GM13977 (cell line): ENCODE data around the gene MALT1.
"Not testable (repeated sequence)": the region's sequence is repeated elsewhere in the genome, so short reads cannot be mapped to it uniquely, and the experiment has no call there.

Experiments used
- DNase-seq: peaks from one replicate; pipeline ENCODE4 v3.0.0; 2012; ENCODE audit warnings: low spot score
- in situ Hi-C: fragments of 300-500 bp; cut with MboI; formaldehyde crosslinking; loops from one replicate; pipeline ENCODE4 v1.12.0; 2022; ENCODE audit warnings: low sequenced_read_pairs, low pct_unique_long_range_greater_than_20kb, mixed read lengths, inconsistent platforms; ENCODE audit not compliant: unreplicated experiment
- TF ChIP-seq, protein P1 (sequence below): IDR thresholded peaks from 2 replicates; pipeline ENCODE4 v1.5.1; 2012; ENCODE audit warnings: mild to moderate bottlenecking, control low read depth; ENCODE audit not compliant: insufficient read depth; ENCODE audit errors: extremely low read depth, missing control alignments

MALT1 gene

GRCh38 chr18:58776084-58776483, 104.8 kb downstream of the MALT1 start:
- TF ChIP-seq, protein P1, sequence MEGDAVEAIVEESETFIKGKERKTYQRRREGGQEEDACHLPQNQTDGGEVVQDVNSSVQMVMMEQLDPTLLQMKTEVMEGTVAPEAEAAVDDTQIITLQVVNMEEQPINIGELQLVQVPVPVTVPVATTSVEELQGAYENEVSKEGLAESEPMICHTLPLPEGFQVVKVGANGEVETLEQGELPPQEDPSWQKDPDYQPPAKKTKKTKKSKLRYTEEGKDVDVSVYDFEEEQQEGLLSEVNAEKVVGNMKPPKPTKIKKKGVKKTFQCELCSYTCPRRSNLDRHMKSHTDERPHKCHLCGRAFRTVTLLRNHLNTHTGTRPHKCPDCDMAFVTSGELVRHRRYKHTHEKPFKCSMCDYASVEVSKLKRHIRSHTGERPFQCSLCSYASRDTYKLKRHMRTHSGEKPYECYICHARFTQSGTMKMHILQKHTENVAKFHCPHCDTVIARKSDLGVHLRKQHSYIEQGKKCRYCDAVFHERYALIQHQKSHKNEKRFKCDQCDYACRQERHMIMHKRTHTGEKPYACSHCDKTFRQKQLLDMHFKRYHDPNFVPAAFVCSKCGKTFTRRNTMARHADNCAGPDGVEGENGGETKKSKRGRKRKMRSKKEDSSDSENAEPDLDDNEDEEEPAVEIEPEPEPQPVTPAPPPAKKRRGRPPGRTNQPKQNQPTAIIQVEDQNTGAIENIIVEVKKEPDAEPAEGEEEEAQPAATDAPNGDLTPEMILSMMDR, result no peak
- DNase-seq, result no peak
- in situ Hi-C loops, result loop anchor here (5.0 kb wide), 1 partner anchor 286 kb away; no protein-coding TSS in a partner anchor

DNA sequence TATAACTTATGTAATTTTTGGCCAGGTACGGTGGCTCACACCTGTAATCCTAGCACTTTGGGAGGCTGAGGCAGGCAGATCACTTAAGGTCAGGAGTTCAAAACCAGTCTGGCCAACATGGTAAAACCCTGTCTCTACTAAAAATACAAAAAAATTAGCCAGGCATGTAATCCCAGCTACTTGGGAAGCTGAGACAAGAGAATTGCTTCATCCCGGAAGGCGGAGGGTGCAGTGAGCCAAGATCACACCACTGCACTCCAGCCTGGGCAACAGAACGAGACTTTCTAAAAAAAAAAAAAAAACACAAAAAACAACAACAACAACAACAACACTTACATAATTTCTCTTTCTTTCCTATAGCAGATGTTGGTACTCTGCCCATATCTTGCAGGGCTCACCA, 105.3 kb downstream of the MALT1 start:
- in situ Hi-C loops, result loop anchor here (5.0 kb wide), 1 partner anchor 286 kb away; no protein-coding TSS in a partner anchor
- not testable (repeated sequence) for DNase-seq

DNA sequence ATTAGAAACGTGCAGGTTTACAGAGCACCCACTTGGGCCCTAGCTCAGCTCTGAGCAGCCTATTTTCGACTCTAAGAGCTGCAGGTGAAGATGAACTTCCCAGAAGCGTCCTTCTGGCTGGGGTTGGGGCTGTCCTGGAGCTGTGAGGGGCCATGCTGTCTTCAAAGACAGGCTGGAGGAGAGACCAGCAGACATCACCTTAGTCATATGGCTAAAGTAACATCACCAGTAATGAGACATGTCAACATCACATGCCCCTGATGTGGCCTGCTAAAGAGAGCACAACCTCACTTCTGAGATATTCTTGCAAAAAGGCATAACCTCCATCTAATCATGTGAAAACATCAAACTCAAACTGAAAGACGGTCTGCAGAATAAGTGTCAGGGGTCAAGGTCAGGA, 106.2 kb downstream of the MALT1 start:
- DNase-seq, result no peak
- TF ChIP-seq, protein P1, result no peak
- in situ Hi-C loops, result loop anchor here (5.0 kb wide), 1 partner anchor 285 kb away; no protein-coding TSS in a partner anchor

- DNase-seq, result no peak
- in situ Hi-C loops, result loop anchor here (5.0 kb wide), 1 partner anchor 283 kb away; no protein-coding TSS in a partner anchor
- TF ChIP-seq, protein P1, result no peak
Observed at GRCh38 chr18:58779529-58779928, 108.3 kb downstream of the MALT1 start.

- TF ChIP-seq, protein P1, result no peak
- in situ Hi-C loops, result no loop called here
Observed at GRCh38 chr18:58780045-58780444, 108.8 kb downstream of the MALT1 start.

DNA sequence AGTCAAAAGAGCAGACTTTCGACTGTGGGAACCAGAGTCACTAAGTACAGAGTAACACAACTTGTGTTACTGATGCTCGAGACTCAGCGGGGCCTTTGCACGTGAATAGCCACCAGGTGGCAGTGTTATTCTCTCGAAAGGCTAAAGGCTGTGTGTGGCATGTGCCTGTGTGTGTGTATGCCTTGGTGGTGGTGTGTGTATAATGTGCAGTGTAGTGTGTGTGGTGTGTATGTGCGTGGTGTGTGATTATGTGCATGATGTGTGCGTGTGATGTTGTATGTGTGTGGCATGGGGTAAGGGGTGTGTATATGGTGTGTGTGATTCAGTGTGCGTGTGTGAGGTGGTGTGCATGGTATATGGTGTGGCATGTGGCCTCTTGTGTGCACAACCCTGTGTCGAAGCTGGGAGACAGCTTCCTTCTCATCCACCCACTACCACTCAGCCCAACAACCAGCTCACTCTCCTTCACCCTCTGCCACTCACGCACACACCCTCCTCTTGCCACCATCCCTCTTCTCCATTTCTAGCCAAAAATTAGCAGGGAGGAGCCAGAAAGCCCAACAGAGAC, 110.4 kb downstream of the MALT1 start:
- peak; percentile 73 for DNase-seq
- in situ Hi-C loops, result no loop called here
- TF ChIP-seq, protein P1, result peak; percentile 85

More at GRCh38 chr18:58780045-58780444, 108.8 kb downstream of the MALT1 start:
- no peak for DNase-seq

DNA sequence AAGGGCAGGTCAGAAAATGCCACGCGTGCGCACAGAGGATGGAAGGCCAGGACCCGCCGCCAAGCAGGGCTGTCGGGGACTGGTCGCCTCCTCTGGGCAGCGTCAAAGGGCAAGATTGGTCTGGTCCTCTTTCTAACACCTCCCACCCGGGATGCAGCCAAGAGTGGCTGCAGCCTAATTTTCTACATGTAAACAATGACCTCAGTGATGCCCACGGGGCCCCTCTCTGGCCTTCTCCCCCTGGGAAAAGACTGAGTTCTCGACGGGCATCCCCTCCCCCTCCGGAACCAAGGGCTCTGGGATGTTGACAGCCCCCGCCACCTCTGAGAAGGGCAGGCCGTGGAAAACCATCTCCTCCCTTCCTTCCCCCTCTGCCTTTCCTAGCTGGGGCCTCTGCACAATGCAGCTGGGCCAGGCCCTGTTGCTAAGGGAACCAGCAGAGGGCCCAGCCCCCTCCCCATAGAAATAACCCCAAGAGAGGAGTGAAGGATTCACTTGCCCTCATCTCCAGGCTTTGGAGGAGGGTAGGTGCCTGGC, 113.4 kb downstream of the MALT1 start:
- TF ChIP-seq, protein P1, result no peak
- no peak for DNase-seq
- in situ Hi-C loops, result no loop called here
